K562 (cell line): ENCODE results near the gene IRAK3. TPM values are rescaled to one million over a fixed set of nuclear protein-coding genes. Genes with fewer than 3 reads are reported as not detected.

Source experiments
- ATAC-seq: fragments of 200-7000 bp; cut with Tn5 transposase; 3 replicates; pipeline ENCODE4 v1.9.1; 2020; ENCODE audit warnings: moderate library complexity
- BruUV-seq: library from RNA; stranded (reverse); fragments of 400-500 nt; replicated peaks from 2 replicates; lab custom pipeline; 2021; lab: Mats Ljungman, UMichigan
- CTCF ChIA-PET: fragments of 300-600 bp; formaldehyde crosslinking; extraction: SDS; loops from one replicate; lab custom pipeline; 2021; ENCODE audit warnings: low intra/inter-chr PET ratio; lab: Yijun Ruan, JAX
- POLR2A ChIA-PET: fragments of 300-600, 350-650 bp; sonication (Branson Sonifier 250); formaldehyde crosslinking; extraction: SDS; loops from one replicate; lab custom pipeline; 2021; ENCODE audit warnings: antibody characterized with exemption, inconsistent platforms; lab: Yijun Ruan, JAX
- DNase-seq, 4 experiments: peaks; one replicate each; pipeline versions ENCODE4 v3.0.0 to v3.0.0-alpha.2; 2011 to 2018; ENCODE audit warnings: low spot score in 3 of 4, mixed read lengths in 3 of 4; ENCODE audit errors: extremely low read depth in 1 of 4
- FAIRE-seq: peaks from 2 replicates; lab custom pipeline; 2011; peaks lifted over from hg19 to GRCh38; lab: Jason Lieb, UNC
- H2AFZ ChIP-seq: 2 replicates; pipeline ENCODE4 v1.6.0; 2011; ENCODE audit warnings: low read depth, low read length, control low read depth, inconsistent platforms
- H3K27ac ChIP-seq: fragments of 200-600 bp; 3 replicates; pipeline ENCODE4 v1.8.0; 2011; ENCODE audit warnings: low read depth, mild to moderate bottlenecking, control low read depth, inconsistent platforms, low read length, moderate library complexity, mixed read lengths; ENCODE audit errors: extremely low read depth
- H3K27me3 ChIP-seq, 2 experiments: fragments of 300-600 bp in 1 of 2; 2 replicates in 1 of 2; 3 replicates in 1 of 2; pipeline versions ENCODE4 v1.6.0 to v1.8.0; 2011; ENCODE audit warnings: inconsistent platforms in 2 of 2, low read length in 2 of 2, mild to moderate bottlenecking in 1 of 2, mixed read lengths in 1 of 2, moderate library complexity in 1 of 2; ENCODE audit not compliant: control insufficient read depth in 2 of 2, insufficient read depth in 2 of 2
- H3K36me3 ChIP-seq: fragments of 300-600 bp; 3 replicates; pipeline ENCODE4 v1.8.0; 2011; ENCODE audit warnings: mild to moderate bottlenecking, low read length, inconsistent platforms; ENCODE audit not compliant: control insufficient read depth, insufficient read depth
- H3K4me1 ChIP-seq, 2 experiments: fragments of 200-600 bp in 1 of 2; replicated peaks in 1 of 2; 2 replicates in 1 of 2; 3 replicates in 1 of 2; pipeline versions ENCODE4 v1.5.1 to v1.8.0; 2011; ENCODE audit warnings: inconsistent platforms in 2 of 2, low read length in 2 of 2, mild to moderate bottlenecking in 1 of 2, mixed read lengths in 1 of 2, moderate library complexity in 1 of 2; ENCODE audit not compliant: control insufficient read depth in 2 of 2, insufficient read depth in 2 of 2
- H3K4me2 ChIP-seq: 2 replicates; pipeline ENCODE4 v1.6.1; 2011; ENCODE audit warnings: low read length, control low read depth, inconsistent platforms, mixed read lengths; ENCODE audit not compliant: insufficient read depth
- H3K4me3 ChIP-seq: fragments of 200-600 bp; sonication (generic), shearing (Covaris generic); 2 replicates; pipeline ENCODE4 v1.5.1; 2016; ENCODE audit warnings: control low read depth, inconsistent platforms
- H3K79me2 ChIP-seq: fragments of 200-600 bp; 3 replicates; pipeline ENCODE4 v1.8.0; 2011; ENCODE audit warnings: low read length, inconsistent platforms; ENCODE audit not compliant: control insufficient read depth, insufficient read depth
- H3K9ac ChIP-seq, 2 experiments: 2 replicates each; pipeline versions ENCODE4 v1.6.0 to v1.6.1; 2011; ENCODE audit warnings: low read depth in 2 of 2, low read length in 2 of 2, control low read depth in 1 of 2, inconsistent platforms in 1 of 2, mild to moderate bottlenecking in 1 of 2, mixed read lengths in 1 of 2; ENCODE audit not compliant: insufficient read depth in 1 of 2
- H3K9me1 ChIP-seq: one replicate; pipeline ENCODE4 v1.6.0; 2011; ENCODE audit warnings: inconsistent platforms, mild to moderate bottlenecking, low read length, moderate library complexity; ENCODE audit not compliant: control insufficient read depth, insufficient read depth
- H3K9me3 ChIP-seq: replicated peaks from 2 replicates; pipeline ENCODE4 v1.5.1; 2011; ENCODE audit warnings: low read depth, low read length, inconsistent platforms; ENCODE audit not compliant: control insufficient read depth, insufficient read depth
- H4K20me1 ChIP-seq: replicated peaks from 2 replicates; pipeline ENCODE4 v1.6.1; 2011; ENCODE audit warnings: low read length, inconsistent platforms, mixed read lengths; ENCODE audit not compliant: control insufficient read depth, insufficient read depth
- FOXA3 ChIP-seq, 2 experiments: fragments of 450-650 bp in 1 of 2; sonication (generic) in 1 of 2; formaldehyde crosslinking; IDR thresholded peaks in 1 of 2; conservative IDR thresholded peaks in 1 of 2; 2 replicates each; pipeline versions ENCODE4 v1.4.0 to v1.8.0; 2020 to 2022; ENCODE audit warnings: mild to moderate bottlenecking in 2 of 2, missing genetic modification reagents in 1 of 2
- PCBP1 ChIP-seq: fragments of 200-400 bp; formaldehyde crosslinking; IDR thresholded peaks from 2 replicates; pipeline ENCODE4 v1.6.1; 2018; ENCODE audit warnings: mild to moderate bottlenecking, low read depth, low read length; ENCODE audit not compliant: poor library complexity, severe bottlenecking
- RAD51 ChIP-seq: fragments of 450-650 bp; IDR thresholded peaks from 2 replicates; pipeline ENCODE4 v1.7.1; 2016; ENCODE audit warnings: low read depth, mild to moderate bottlenecking, borderline replicate concordance
- RBM25 ChIP-seq: fragments of 200-400 bp; formaldehyde crosslinking; IDR thresholded peaks from 2 replicates; pipeline ENCODE4 v1.6.1; 2018; ENCODE audit warnings: low read length, low read depth, moderate library complexity; ENCODE audit not compliant: severe bottlenecking
- TCFL5 ChIP-seq: fragments of 250-450 bp; sonication (Bioruptor Pico); conservative IDR thresholded peaks from 2 replicates; pipeline ENCODE4 v1.6.1; 2021; ENCODE audit warnings: mild to moderate bottlenecking, moderate library complexity, matching md5 sums
- ZC3H4 ChIP-seq: sonication (generic); formaldehyde crosslinking; IDR thresholded peaks from 2 replicates; pipeline ENCODE4 v1.9.0; 2021; ENCODE audit warnings: missing genetic modification reagents, borderline replicate concordance
- WGBS: fragments of 100-300 bp; shearing (Covaris generic); methylation state at CpG from one replicate; pipeline ENCODE4 v1.1.6; 2016; ENCODE audit warnings: low coverage, mixed read lengths; ENCODE audit not compliant: insufficient coverage; ENCODE audit errors: missing lambda C conversion rate; 5-methylcytosine and 5-hydroxymethylcytosine counted together
- in situ Hi-C: fragments of 300-500 bp; cut with MboI; formaldehyde crosslinking; loops from 4 replicates; pipeline ENCODE4 v1.15.0; 2018; ENCODE audit warnings: inconsistent platforms, mixed read lengths
- intact Hi-C: fragments of 100-400 bp; cut with micrococcal nuclease; formaldehyde crosslinking; loops from 2 replicates; pipeline ENCODE4 v1.14.2; 2022
- polyA plus RNA-seq, 8 experiments: library from polyadenylated mRNA; depleted of rRNA in 4 of 8; stranded (reverse) in 5 of 8; unstranded in 3 of 8; fragments of >200 nt; fragmentation: Nextera tagmentation in 2 of 8; fragmentation: Illumina TruSeq in 1 of 8; extraction: Ambion mirVana in 2 of 8; extraction: Trizol in 1 of 8; gene quantifications; 2 replicates each; pipeline versions ENCODE4 v1.2.1 to v1.2.3, GENCODE V29; 2011 to 2014; ENCODE audit warnings: inconsistent platforms in 1 of 8, missing spikeins in 1 of 8
- total RNA-seq, 7 experiments: library from RNA; depleted of rRNA in 6 of 7; stranded (reverse); fragments of >200 nt in 6 of 7; fragmentation: Illumina TruSeq in 2 of 7; extraction: Trizol in 2 of 7; gene quantifications; 2 replicates each; pipeline versions ENCODE4 v1.2.1 to v1.2.3, GENCODE V29; 2011 to 2021; ENCODE audit warnings: low replicate concordance in 1 of 7
- TF ChIP-seq, protein P1 (sequence below): fragments of 450-650 bp; formaldehyde crosslinking; IDR thresholded peaks from 2 replicates; pipeline ENCODE4 v1.4.0; 2020; ENCODE audit warnings: mild to moderate bottlenecking, moderate library complexity
- TF ChIP-seq, protein P2 (sequence below): fragments of 450-650 bp; formaldehyde crosslinking; IDR thresholded peaks from 2 replicates; pipeline ENCODE4 v1.4.0; 2020; ENCODE audit warnings: mild to moderate bottlenecking
- TF ChIP-seq, protein P3 (sequence below): sonication (generic); formaldehyde crosslinking; IDR thresholded peaks from 2 replicates; pipeline ENCODE4 v1.8.0; 2022; ENCODE audit warnings: missing genetic modification reagents, mild to moderate bottlenecking, borderline replicate concordance
- TF ChIP-seq, protein P4 (sequence below): sonication (generic); formaldehyde crosslinking; IDR thresholded peaks from 2 replicates; pipeline ENCODE4 v1.4.0; 2020; ENCODE audit warnings: mild to moderate bottlenecking, missing genetic modification reagents
- TF ChIP-seq, protein P5 (sequence below), 2 experiments: IDR thresholded peaks; 2 replicates each; pipeline ENCODE4 v1.6.1; 2012; ENCODE audit warnings: improper control_type of control experiment in 2 of 2, low read depth in 2 of 2, low read length in 2 of 2, borderline replicate concordance in 1 of 2

Gene IRAK3
- total and polyA plus RNA-seq, 9 of the 15 experiments (the other 6 are each of a cell fraction or from before 2014, with no cell fraction given): 0.06 to 0.09 (median 0.07) TPM; not detected in 6

DNA sequence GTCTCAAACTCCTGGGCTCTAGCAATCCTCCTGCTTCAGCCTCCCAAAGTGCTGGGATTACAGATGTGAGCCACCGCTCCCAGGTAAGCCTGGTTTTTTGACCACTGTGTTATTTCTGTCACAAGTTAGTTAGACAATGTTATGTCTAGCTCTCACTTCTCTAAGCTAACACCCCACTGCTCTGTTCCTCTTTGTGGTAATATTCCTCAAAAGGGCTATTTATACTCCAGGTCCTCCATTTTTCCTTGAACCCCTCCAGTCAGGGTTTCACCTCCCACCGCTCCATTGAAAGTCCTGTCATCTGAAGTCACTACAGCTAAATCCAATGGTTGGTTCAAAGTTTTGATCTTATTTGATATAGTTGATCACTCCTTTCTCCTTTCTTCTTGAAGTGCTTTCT is 5.1 kb downstream of the IRAK3 start:
- H2AFZ ChIP-seq: no peak overlapping the region
- no TSS peak for BruUV-seq
- no peak overlapping the region for H3K27ac ChIP-seq
- H4K20me1 ChIP-seq: no peaks in the 10 kb centered on the region
- H3K27me3 ChIP-seq: peaks cover 29 to 43% of the 10 kb centered on the region in 2 experiments
- peaks cover 0 to 3% of the 10 kb centered on the region in 2 experiments; a peak in 1 of 5 replicates for H3K4me1 ChIP-seq
- no peaks in the 10 kb centered on the region for H3K9me1 ChIP-seq
- DNase-seq (no peak), ATAC-seq (no peak), FAIRE-seq (no peak)
- ChIA-PET POLR2A (interaction anchor here (1.2 kb wide), 1 partner anchor 15 kb away, joined by 3 read pairs; no protein-coding TSS in a partner anchor), CTCF (no interaction called here)
- H3K9ac ChIP-seq: no peak overlapping the region
- no peaks in the 10 kb centered on the region for H3K79me2 ChIP-seq
- H3K36me3 ChIP-seq: no peaks in the 10 kb centered on the region
- no peak overlapping the region for H3K4me3 ChIP-seq
- no peaks in the 10 kb centered on the region for H3K9me3 ChIP-seq
- H3K4me2 ChIP-seq: no peak overlapping the region
- intact Hi-C loops: no loop called here
- in situ Hi-C loops: no loop called here
- WGBS: 27% methylated on average over 2 of the region's 2 CpGs
- no peak for TF ChIP-seq PCBP1
- TF ChIP-seq, protein P1, sequence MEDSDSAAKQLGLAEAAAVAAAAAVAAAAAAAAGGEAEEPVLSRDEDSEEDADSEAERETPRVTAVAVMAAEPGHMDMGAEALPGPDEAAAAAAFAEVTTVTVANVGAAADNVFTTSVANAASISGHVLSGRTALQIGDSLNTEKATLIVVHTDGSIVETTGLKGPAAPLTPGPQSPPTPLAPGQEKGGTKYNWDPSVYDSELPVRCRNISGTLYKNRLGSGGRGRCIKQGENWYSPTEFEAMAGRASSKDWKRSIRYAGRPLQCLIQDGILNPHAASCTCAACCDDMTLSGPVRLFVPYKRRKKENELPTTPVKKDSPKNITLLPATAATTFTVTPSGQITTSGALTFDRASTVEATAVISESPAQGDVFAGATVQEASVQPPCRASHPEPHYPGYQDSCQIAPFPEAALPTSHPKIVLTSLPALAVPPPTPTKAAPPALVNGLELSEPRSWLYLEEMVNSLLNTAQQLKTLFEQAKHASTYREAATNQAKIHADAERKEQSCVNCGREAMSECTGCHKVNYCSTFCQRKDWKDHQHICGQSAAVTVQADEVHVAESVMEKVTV: no peak
- TF ChIP-seq, protein P2, sequence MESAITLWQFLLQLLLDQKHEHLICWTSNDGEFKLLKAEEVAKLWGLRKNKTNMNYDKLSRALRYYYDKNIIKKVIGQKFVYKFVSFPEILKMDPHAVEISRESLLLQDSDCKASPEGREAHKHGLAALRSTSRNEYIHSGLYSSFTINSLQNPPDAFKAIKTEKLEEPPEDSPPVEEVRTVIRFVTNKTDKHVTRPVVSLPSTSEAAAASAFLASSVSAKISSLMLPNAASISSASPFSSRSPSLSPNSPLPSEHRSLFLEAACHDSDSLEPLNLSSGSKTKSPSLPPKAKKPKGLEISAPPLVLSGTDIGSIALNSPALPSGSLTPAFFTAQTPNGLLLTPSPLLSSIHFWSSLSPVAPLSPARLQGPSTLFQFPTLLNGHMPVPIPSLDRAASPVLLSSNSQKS (CRISPR knock-in tag): no peak
- no peak for TF ChIP-seq FOXA3 (CRISPR knock-in tag; conservative IDR thresholded peaks at IDR 0.05 in 1 of 2, IDR thresholded peaks at IDR 0.05 in 1 of 2)
- no peak for TF ChIP-seq ZC3H4
- TF ChIP-seq RBM25: no peak
- TF ChIP-seq, protein P3, sequence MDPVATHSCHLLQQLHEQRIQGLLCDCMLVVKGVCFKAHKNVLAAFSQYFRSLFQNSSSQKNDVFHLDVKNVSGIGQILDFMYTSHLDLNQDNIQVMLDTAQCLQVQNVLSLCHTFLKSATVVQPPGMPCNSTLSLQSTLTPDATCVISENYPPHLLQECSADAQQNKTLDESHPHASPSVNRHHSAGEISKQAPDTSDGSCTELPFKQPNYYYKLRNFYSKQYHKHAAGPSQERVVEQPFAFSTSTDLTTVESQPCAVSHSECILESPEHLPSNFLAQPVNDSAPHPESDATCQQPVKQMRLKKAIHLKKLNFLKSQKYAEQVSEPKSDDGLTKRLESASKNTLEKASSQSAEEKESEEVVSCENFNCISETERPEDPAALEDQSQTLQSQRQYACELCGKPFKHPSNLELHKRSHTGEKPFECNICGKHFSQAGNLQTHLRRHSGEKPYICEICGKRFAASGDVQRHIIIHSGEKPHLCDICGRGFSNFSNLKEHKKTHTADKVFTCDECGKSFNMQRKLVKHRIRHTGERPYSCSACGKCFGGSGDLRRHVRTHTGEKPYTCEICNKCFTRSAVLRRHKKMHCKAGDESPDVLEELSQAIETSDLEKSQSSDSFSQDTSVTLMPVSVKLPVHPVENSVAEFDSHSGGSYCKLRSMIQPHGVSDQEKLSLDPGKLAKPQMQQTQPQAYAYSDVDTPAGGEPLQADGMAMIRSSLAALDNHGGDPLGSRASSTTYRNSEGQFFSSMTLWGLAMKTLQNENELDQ (CRISPR knock-in tag): no peak
- TF ChIP-seq, protein P4, sequence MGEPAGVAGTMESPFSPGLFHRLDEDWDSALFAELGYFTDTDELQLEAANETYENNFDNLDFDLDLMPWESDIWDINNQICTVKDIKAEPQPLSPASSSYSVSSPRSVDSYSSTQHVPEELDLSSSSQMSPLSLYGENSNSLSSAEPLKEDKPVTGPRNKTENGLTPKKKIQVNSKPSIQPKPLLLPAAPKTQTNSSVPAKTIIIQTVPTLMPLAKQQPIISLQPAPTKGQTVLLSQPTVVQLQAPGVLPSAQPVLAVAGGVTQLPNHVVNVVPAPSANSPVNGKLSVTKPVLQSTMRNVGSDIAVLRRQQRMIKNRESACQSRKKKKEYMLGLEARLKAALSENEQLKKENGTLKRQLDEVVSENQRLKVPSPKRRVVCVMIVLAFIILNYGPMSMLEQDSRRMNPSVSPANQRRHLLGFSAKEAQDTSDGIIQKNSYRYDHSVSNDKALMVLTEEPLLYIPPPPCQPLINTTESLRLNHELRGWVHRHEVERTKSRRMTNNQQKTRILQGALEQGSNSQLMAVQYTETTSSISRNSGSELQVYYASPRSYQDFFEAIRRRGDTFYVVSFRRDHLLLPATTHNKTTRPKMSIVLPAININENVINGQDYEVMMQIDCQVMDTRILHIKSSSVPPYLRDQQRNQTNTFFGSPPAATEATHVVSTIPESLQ (CRISPR knock-in tag): no peak
- no peak for TF ChIP-seq TCFL5 (CRISPR knock-in tag)
- no peak for TF ChIP-seq RAD51
- TF ChIP-seq, protein P5, sequence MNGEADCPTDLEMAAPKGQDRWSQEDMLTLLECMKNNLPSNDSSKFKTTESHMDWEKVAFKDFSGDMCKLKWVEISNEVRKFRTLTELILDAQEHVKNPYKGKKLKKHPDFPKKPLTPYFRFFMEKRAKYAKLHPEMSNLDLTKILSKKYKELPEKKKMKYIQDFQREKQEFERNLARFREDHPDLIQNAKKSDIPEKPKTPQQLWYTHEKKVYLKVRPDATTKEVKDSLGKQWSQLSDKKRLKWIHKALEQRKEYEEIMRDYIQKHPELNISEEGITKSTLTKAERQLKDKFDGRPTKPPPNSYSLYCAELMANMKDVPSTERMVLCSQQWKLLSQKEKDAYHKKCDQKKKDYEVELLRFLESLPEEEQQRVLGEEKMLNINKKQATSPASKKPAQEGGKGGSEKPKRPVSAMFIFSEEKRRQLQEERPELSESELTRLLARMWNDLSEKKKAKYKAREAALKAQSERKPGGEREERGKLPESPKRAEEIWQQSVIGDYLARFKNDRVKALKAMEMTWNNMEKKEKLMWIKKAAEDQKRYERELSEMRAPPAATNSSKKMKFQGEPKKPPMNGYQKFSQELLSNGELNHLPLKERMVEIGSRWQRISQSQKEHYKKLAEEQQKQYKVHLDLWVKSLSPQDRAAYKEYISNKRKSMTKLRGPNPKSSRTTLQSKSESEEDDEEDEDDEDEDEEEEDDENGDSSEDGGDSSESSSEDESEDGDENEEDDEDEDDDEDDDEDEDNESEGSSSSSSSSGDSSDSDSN (IDR thresholded peaks at IDR 0.05; ENCODE audit: borderline replicate concordance in 1 of 2, low read depth in 2 of 2, low read length in 2 of 2): no peak
